GM21390 (cell line): ENCODE results near the gene GNB1L.

Experiments
- ATAC-seq: cut with Tn5 transposase; IDR thresholded peaks from one replicate; pipeline ENCODE4 v1.9.1; 2021; ENCODE audit not compliant: unreplicated experiment

GNB1L gene

GRCh38 chr22:19740586-19740985 is 114.1 kb downstream of the GNB1L start:
- ATAC-seq, result no peak

DNA sequence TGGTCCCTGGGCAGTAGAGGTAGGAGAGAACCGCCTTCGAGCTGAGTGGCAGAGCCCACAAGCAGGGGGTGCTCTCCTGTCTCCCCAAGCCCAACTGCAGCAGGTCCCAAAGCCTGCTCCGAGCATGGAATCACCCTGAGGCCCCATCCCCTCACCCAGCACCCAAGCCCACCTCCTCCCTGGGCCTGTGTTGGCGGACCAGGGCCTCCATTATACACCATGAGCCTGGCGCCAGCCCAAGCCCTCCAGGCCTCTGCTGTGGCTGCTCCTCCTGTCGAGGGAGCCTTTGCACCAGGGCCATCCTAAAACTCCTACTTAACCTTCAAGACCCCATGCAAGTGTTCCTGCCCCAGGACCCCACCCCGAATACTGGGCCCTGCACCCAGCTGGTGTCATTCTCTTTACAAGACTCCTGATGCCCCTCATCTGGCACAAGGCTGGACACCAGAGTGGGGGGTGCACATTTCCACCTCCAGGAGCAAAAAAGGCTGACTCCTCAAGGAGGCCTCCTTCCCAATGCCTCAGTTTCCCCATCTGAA is 114.7 kb downstream of the GNB1L start:
- no peak for ATAC-seq

- no peak for ATAC-seq
These were observed 115.2 kb downstream of the GNB1L start for GRCh38 chr22:19739448-19739895.

- ATAC-seq, result no peak
These were observed 115.8 kb downstream of the GNB1L start for GRCh38 chr22:19738664-19739447.

- ATAC-seq, result no peak
These were observed 116.6 kb downstream of the GNB1L start for GRCh38 chr22:19737846-19738663.

GRCh38 chr22:19735665-19736510 is 118.8 kb downstream of the GNB1L start:
- ATAC-seq, result no peak

DNA sequence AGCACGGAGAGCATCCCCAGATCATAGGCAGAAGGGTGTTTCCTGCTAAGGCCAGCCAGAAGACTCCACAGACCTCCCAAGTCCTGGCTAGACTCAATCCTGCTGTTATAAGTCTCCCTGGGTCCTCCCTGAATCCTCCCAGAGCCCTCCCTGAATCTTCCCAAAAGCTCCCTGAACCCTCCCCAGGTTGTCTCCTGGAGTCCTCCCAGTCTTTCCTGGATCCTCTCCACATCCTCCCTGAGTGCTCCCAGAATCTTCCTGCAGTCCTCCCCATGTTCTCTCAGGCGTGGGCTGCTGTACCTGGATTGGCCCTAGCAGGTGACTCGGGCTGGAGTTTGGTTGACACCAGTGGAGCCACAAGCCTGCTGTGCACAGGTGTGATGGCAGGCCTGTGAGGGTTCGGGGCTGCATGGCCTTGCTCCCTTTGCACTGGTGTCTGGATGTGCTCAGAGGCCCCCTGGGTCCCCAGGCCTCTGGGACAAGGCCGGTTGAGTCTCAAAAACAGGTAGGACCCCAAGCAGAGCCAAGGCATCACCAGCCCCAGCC is 119.8 kb downstream of the GNB1L start:
- no peak for ATAC-seq

GRCh38 chr22:19734163-19734562 is 120.5 kb downstream of the GNB1L start:
- no peak for ATAC-seq

DNA sequence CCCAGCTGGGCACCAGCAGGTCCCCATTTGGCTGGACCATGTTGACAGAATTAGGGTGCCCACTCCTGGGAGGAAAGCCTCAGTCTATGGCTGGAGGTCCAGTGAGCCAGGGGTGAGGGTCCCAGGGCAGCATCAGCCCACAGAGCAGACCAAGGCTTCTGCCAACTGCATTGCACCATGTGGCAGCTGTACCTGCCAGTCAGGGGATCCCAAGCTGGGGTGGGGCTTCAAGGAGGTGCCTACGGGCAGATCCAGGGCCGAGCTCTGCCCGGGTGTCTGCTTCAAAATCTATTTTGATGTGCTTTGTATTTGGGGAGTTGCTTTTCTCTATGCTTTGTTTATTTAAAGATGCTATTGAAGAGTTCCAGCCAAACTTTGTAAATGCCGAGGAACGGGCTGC is 120.9 kb downstream of the GNB1L start:
- ATAC-seq, result no peak
